HFFc6 (cell line): Measurements from ENCODE around the gene DDX4. TPM values are rescaled to one million over a fixed set of nuclear protein-coding genes. Genes with fewer than 3 reads are reported as not detected.

Experiments
- DNase-seq: peaks from one replicate; pipeline ENCODE4 v3.0.0-alpha.2; 2018
- H3K27ac Mint-ChIP-seq: 2 replicates; pipeline ENCODE4 v1.8.0; 2020; ENCODE audit warnings: mild to moderate bottlenecking, mixed read lengths
- H3K27me3 Mint-ChIP-seq: 2 replicates; pipeline ENCODE4 v1.8.0; 2021; ENCODE audit warnings: mild to moderate bottlenecking, moderate library complexity, mixed read lengths; ENCODE audit not compliant: insufficient read depth
- H3K36me3 Mint-ChIP-seq: 2 replicates; pipeline ENCODE4 v1.8.0; 2021; ENCODE audit warnings: low read depth, mixed read lengths
- H3K4me1 Mint-ChIP-seq: 2 replicates; pipeline ENCODE4 v1.8.0; 2020; ENCODE audit warnings: low read depth, mixed read lengths
- H3K4me3 Mint-ChIP-seq: 2 replicates; pipeline ENCODE4 v1.8.0; 2020; ENCODE audit warnings: mild to moderate bottlenecking, moderate library complexity, mixed read lengths
- H3K9me3 Mint-ChIP-seq: 2 replicates; pipeline ENCODE4 v1.8.0; 2020; ENCODE audit warnings: mild to moderate bottlenecking, mixed read lengths
- total RNA-seq, 6 experiments: library from RNA; stranded (reverse); fragmentation: NEBNext Ultra II Directional; extraction: Animal tissue kit (Norgen Biotek cat#: 25700); gene quantifications; 2 replicates in 1 of 6; 3 replicates in 5 of 6; pipeline ENCODE4 v1.2.3, GENCODE V29; 2021
- TF ChIP-seq, protein P1 (sequence below): fragments of 200-600 bp; sonication (generic); IDR thresholded peaks from 2 replicates; pipeline ENCODE4 v1.5.0; 2021; ENCODE audit warnings: antibody characterized with exemption, mild to moderate bottlenecking

The DDX4 gene
- total RNA-seq, 6 experiments from 2014 or later: not detected

DNA sequence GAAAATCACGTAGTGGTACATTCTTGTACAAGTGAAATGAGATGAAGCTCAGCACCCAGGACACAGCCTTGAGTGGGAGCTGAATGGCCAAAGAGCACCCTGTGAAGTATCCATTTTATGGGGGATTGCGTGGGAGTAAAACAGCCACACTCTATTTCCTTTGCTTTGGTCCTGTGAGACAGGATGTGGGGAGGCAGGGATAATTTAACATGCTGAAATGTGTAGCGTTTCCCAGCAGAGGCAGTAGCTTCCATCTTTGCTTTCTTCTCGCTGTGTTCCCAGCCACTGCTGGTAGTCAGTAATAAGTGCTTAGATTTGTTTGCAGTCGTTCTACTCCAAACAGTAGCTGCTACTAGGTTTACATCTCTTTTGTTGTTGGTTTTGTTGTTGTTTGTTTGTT lies 117.6 kb downstream of the DDX4 start:
- H3K27me3 Mint-ChIP-seq: peaks cover 2% of the 10 kb centered on the region
- no peaks in the 10 kb centered on the region for H3K36me3 Mint-ChIP-seq
- no peak overlapping the region for H3K4me3 Mint-ChIP-seq
- H3K9me3 Mint-ChIP-seq: no peaks in the 10 kb centered on the region
- TF ChIP-seq, protein P1, sequence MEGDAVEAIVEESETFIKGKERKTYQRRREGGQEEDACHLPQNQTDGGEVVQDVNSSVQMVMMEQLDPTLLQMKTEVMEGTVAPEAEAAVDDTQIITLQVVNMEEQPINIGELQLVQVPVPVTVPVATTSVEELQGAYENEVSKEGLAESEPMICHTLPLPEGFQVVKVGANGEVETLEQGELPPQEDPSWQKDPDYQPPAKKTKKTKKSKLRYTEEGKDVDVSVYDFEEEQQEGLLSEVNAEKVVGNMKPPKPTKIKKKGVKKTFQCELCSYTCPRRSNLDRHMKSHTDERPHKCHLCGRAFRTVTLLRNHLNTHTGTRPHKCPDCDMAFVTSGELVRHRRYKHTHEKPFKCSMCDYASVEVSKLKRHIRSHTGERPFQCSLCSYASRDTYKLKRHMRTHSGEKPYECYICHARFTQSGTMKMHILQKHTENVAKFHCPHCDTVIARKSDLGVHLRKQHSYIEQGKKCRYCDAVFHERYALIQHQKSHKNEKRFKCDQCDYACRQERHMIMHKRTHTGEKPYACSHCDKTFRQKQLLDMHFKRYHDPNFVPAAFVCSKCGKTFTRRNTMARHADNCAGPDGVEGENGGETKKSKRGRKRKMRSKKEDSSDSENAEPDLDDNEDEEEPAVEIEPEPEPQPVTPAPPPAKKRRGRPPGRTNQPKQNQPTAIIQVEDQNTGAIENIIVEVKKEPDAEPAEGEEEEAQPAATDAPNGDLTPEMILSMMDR: no peak
- H3K27ac Mint-ChIP-seq: no peak overlapping the region
- DNase-seq: no peak
- peaks cover 45% of the 10 kb centered on the region for H3K4me1 Mint-ChIP-seq

DNA sequence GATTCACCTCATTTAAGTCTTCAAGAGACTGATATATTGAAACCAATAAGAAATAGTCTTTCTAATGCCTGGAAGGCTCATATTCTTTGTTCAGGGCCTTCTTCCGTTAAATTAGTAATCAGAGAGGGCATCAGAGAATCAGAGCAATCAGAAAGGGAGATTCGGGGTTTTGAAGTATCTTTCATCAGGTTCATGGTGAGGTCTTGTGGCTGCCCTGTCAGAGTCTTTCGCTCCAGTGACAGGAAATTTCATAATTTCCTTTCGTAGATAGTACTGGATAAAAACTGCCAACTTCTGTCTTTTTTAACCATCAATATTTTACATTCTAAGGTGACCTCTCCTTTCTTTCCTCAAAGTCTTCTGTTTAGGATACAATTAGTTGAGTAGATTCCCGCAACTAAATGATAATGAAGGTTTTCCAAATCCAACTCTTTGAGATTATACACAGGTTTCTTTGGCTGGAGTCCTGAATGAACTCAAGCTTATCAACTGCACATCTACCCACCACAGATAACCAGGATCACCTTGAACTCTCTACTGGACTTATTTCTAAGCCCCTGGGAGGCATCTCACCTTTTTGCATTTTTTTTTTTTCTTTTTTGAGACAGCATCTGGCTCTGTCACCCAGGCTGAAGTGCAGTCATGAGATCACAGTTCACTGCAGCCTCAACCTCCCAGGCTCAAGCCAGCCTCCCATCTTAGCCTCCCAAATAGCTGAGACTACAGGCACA lies 118.8 kb downstream of the DDX4 start:
- H3K27ac Mint-ChIP-seq: no peak overlapping the region
- H3K9me3 Mint-ChIP-seq: no peaks in the 10 kb centered on the region
- no peaks in the 10 kb centered on the region for H3K36me3 Mint-ChIP-seq

DNA sequence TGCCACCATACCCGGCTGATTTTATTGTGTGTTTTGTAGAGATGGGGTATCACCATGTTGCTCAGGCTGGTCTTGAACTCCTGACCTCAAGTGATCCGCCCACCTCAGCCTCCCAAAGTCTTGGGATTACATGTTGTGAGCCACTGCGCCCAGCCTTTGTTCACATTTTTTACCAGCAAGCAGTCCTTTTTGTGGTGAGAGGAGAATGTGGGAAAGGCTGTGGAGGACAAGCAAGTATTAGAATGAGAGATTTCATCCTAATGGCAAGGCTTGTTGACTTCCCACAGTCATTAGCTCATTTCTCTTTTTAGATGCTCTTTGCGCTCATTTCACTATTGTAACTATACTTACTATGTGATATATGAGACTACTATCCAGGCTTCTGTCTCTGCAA lies 119.4 kb downstream of the DDX4 start:
- Mint-ChIP-seq H3K36me3 (no peaks in the 10 kb centered on the region), H3K27ac (no peak overlapping the region), H3K4me1 (peaks cover 29% of the 10 kb centered on the region), H3K9me3 (no peaks in the 10 kb centered on the region), H3K27me3 (no peaks in the 10 kb centered on the region; the same call in none of the 2 replicates), H3K4me3 (no peak overlapping the region)
- TF ChIP-seq, protein P1: no peak
- no peak for DNase-seq

More for the DNA sequence above, 118.8 kb downstream of the DDX4 start:
- DNase-seq: no peak
- no peak overlapping the region for H3K4me3 Mint-ChIP-seq
- TF ChIP-seq, protein P1: no peak
- peaks cover 33% of the 10 kb centered on the region for H3K4me1 Mint-ChIP-seq
- H3K27me3 Mint-ChIP-seq: no peaks in the 10 kb centered on the region; the same call in none of the 2 replicates

DNA sequence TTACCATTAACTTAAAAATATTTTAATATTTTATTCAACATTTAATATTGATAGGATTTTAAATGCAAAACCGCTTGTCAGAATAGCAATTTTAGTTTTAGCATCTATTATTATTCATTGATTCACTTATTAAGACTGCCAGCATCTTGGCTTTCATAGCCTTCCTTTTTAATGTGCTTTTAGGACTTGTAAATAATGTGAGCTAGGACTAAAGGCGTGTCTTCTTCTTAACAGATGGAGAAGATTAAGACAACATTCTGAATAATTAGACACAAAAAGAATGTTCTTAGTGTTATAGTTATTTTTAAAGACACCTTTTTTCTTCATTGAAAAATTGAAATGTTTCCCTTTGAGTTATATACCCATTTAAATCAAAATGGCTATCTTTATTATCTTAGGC lies 120.2 kb downstream of the DDX4 start:
- no peaks in the 10 kb centered on the region; the same call in none of the 2 replicates for H3K27me3 Mint-ChIP-seq
- TF ChIP-seq, protein P1: no peak
- DNase-seq: no peak
- peaks cover 20% of the 10 kb centered on the region for H3K4me1 Mint-ChIP-seq
- no peak overlapping the region for H3K27ac Mint-ChIP-seq
- H3K36me3 Mint-ChIP-seq: no peaks in the 10 kb centered on the region
- no peaks in the 10 kb centered on the region for H3K9me3 Mint-ChIP-seq
- no peak overlapping the region for H3K4me3 Mint-ChIP-seq

DNA sequence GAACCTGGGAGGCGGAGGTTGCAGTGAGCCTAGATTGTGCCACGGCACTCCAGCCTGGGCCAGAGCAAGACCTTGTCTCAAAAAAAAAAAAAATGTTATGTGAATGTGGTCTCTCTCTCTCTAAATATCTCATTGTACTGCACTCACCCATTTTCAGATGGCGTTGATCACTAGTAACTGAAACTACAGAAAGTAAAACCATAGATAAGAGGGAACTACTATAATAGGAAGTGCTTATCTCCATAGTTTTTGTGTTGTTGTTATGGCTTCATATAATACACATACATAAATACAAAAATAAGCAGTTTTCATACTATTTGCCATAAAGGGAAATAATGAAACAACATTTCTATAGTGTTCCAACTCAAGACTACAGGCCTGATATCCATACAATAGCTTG lies 122.4 kb downstream of the DDX4 start:
- no peak for DNase-seq
- TF ChIP-seq, protein P1: no peak
- Mint-ChIP-seq H3K4me1 (peaks cover 5% of the 10 kb centered on the region), H3K27ac (no peak overlapping the region), H3K9me3 (no peaks in the 10 kb centered on the region), H3K36me3 (no peaks in the 10 kb centered on the region), H3K27me3 (no peaks in the 10 kb centered on the region; the same call in none of the 2 replicates), H3K4me3 (no peak overlapping the region)
